H7 (cell line): ENCODE results near the gene CASZ1. TPM values are rescaled to one million over a fixed set of nuclear protein-coding genes. Genes with fewer than 3 reads are reported as not detected.
A peak's percentile ranks its signal among the peaks of the same experiment; 100 is the strongest.

Source experiments
- DNase-seq: peaks from one replicate; pipeline ENCODE4 v3.0.0; 2012
- H3K27me3 ChIP-seq: 2 replicates; pipeline ENCODE4 v1.6.0; 2011; ENCODE audit warnings: mild to moderate bottlenecking, low read length; ENCODE audit not compliant: control insufficient read depth, insufficient read depth
- H3K36me3 ChIP-seq: replicated peaks from 2 replicates; pipeline ENCODE4 v1.5.1; 2011; ENCODE audit warnings: low read length; ENCODE audit not compliant: control insufficient read depth, insufficient read depth
- H3K4me3 ChIP-seq: 2 replicates; pipeline ENCODE4 v1.5.1; 2011; ENCODE audit warnings: low read depth, mild to moderate bottlenecking, control low read depth, low read length, moderate library complexity; ENCODE audit not compliant: insufficient read depth
- total RNA-seq: library from RNA; depleted of rRNA; stranded (reverse); fragments of >200 nt; shearing (Covaris generic); gene quantifications from 2 replicates; pipeline ENCODE4 v1.2.3, GENCODE V29; 2014

The CASZ1 gene
- total RNA-seq, 1 experiment from 2014 or later = 5.0 TPM

DNA sequence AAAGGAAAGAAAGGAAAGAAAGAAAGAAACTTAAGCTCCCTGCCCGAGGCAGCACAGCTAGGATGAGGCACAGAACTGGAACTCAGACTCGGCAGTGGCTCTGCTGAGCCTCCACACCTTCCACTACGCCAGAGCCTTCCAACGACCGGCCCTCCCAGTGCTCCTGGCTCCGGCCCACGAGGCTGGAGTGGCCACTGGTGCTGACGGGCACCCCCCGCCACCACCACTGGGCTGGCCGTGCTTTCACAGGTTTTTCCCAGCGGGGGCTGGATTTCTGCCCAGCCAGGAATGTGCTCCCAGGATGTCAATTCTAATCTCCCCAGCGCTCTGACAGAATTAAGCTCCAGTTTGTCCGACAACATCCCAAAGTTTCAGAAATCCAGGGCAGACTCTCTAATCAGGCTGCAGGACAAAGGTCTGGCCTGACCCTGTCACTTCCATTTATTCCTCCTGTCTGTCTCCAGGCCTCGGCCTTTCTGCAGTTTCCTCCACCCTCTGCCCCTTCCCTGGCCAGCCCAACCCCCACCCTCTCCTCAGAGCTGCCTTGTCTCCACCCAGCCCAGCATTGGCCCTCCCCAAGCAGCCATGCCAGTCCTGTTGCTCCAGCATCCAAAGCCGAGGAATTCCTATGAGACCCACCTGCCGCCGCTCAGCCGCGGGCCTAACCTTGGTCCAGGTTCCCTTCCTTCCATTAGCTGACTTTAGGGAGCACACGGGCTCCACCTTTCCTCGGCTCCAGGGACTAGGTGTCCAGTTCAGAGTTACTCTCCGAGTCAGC, 81.9 kb downstream of the CASZ1 start:
- Histone ChIP-seq H3K36me3 (no peaks in the 10 kb centered on the region), H3K4me3 (no peak overlapping the region), H3K27me3 (peaks cover 5% of the 10 kb centered on the region; the same call in 1 of the 2 replicates)
- peak; percentile 84 for DNase-seq

DNA sequence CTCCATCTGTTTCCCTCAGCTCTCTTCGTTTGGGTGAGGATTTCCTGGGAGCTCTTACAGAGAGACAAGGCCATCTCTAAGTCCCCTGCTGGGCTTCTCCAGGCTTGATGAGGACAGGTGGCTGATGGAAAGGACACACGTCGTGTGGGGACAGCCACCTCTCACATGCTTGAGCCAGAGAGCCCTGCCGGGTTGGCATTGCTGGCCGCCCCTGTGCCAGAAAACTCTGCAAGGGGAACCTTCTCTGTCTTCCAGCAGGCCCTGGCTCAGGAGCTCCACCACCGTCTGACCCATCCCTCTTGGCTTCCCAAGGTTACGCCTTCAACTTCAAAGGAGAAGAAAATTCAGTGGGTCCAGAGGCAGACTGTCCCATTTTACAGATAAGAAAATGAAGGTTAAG, 82.8 kb downstream of the CASZ1 start:
- Histone ChIP-seq H3K4me3 (no peak overlapping the region), H3K36me3 (no peaks in the 10 kb centered on the region), H3K27me3 (peaks cover 6% of the 10 kb centered on the region; the same call in 1 of the 2 replicates)
- no peak for DNase-seq

- no peak overlapping the region for H3K4me3 ChIP-seq
Observed at GRCh38 chr1:10712568-10713362, 83.7 kb downstream of the CASZ1 start.

GRCh38 chr1:10710489-10710888, 86.0 kb downstream of the CASZ1 start:
- DNase-seq = no peak
- H3K4me3 ChIP-seq = no peak overlapping the region
- H3K27me3 ChIP-seq = peaks cover 7% of the 10 kb centered on the region; the same call in 1 of the 2 replicates
- H3K36me3 ChIP-seq = no peaks in the 10 kb centered on the region

More at GRCh38 chr1:10712568-10713362, 83.7 kb downstream of the CASZ1 start:
- peak; percentile 78 for DNase-seq
- Histone ChIP-seq H3K36me3 (no peaks in the 10 kb centered on the region), H3K27me3 (peaks cover 6% of the 10 kb centered on the region; the same call in 1 of the 2 replicates)

- no peak overlapping the region for H3K4me3 ChIP-seq
Observed at GRCh38 chr1:10709646-10710045, 86.8 kb downstream of the CASZ1 start.

GRCh38 chr1:10709165-10709564, 87.3 kb downstream of the CASZ1 start:
- peak; percentile 80 for DNase-seq
- Histone ChIP-seq H3K4me3 (peak overlapping the region; percentile 16; the same call in 1 of the 2 replicates), H3K27me3 (peaks cover 14% of the 10 kb centered on the region), H3K36me3 (no peaks in the 10 kb centered on the region)

More at GRCh38 chr1:10709646-10710045, 86.8 kb downstream of the CASZ1 start:
- Histone ChIP-seq H3K27me3 (peaks cover 12% of the 10 kb centered on the region), H3K36me3 (no peaks in the 10 kb centered on the region)
- no peak for DNase-seq

GRCh38 chr1:10708757-10709156, 87.7 kb downstream of the CASZ1 start:
- peak overlapping the region; percentile 16; the same call in 1 of the 2 replicates for H3K4me3 ChIP-seq
- peaks cover 17% of the 10 kb centered on the region for H3K27me3 ChIP-seq
- no peaks in the 10 kb centered on the region for H3K36me3 ChIP-seq

GRCh38 chr1:10707208-10707607, 89.2 kb downstream of the CASZ1 start:
- no peak overlapping the region for H3K4me3 ChIP-seq
- DNase-seq = no peak
- peaks cover 18% of the 10 kb centered on the region for H3K27me3 ChIP-seq
- no peaks in the 10 kb centered on the region for H3K36me3 ChIP-seq

More at GRCh38 chr1:10708757-10709156, 87.7 kb downstream of the CASZ1 start:
- DNase-seq = peak; percentile 83

DNA sequence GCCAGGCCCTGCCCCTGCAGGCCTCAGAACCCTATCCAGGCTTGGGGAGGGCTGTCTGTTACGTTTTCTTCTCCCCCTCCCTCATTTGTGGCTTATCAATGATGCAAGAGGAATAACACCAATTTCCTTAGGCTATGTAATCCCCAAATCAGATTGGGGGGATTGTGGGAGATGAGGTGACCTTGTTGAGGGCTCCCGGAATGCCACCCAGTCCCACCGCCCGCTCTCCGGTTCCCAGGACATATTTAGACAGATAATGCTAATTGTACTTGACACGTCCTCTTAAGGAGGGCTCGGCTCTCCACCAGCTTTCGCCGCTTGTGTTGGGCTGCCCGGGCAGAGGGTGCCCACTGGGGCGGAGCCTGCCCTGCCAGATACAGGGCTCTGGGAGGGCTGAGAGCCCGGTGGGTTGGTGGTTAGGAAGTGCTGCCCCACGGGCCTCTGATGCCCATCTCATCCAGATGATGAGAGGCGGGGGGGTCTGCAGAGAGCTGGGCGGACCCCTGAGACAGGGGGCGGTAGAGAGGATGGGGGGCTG, 90.0 kb downstream of the CASZ1 start:
- no peaks in the 10 kb centered on the region for H3K36me3 ChIP-seq
- H3K27me3 ChIP-seq = peaks cover 18% of the 10 kb centered on the region
- DNase-seq = no peak
- H3K4me3 ChIP-seq = no peak overlapping the region

- H3K4me3 ChIP-seq = no peak overlapping the region
- DNase-seq = no peak
- H3K27me3 ChIP-seq = peaks cover 18% of the 10 kb centered on the region
- H3K36me3 ChIP-seq = no peaks in the 10 kb centered on the region
Observed at GRCh38 chr1:10705953-10706352, 90.5 kb downstream of the CASZ1 start.

DNA sequence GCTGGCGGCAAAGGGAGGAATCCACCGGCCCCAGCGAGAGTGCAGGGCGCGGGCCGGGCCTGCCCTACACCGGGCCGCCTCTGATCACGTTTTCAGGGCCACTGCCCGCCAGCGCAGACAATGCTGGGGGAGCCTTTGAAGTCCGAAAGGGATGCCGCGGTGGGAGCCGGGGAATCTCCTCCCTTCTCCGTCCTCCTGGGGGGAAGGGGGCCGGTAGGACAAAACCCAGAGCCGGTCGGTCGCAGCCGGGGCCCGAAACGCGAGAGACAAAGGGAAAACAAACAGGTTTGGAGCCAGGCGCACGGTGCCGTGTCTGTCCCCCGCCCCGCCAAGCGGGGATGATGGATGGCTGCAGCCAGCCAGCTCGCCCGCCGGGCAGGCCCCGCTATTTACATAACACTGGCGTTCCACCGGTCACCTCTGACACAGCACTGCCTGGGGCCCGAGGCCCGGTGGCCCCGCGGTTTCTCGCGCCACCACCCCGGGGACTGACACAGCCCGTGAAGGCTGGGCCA, 92.0 kb downstream of the CASZ1 start:
- no peaks in the 10 kb centered on the region for H3K36me3 ChIP-seq
- H3K27me3 ChIP-seq = peaks cover 12% of the 10 kb centered on the region
- DNase-seq = peak; percentile 94
- peak overlapping the region; percentile 33 for H3K4me3 ChIP-seq

- no peaks in the 10 kb centered on the region for H3K36me3 ChIP-seq
- DNase-seq = no peak
- H3K27me3 ChIP-seq = peaks cover 12% of the 10 kb centered on the region
- no peak overlapping the region for H3K4me3 ChIP-seq
Observed at GRCh38 chr1:10703702-10704101, 92.7 kb downstream of the CASZ1 start.

DNA sequence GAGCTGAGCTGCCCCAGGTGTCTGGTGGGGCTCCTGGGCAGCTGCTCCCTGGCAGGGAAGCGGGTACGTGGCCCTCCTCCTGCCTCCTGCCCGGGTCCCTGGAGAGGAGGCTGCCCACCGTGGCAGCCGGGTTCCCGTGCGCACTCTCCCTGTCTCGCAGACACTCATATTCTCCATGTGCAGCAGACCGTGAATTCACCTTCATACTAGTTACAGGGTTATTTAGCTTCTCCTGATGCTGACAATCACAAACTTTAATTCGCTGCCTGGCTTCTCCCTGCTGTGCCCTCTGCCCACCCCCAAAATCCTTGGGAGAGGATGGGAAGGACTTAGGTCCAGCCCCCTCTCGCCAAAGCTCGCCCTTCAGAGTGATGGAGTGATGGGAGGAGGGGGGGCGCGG, 95.3 kb downstream of the CASZ1 start:
- Histone ChIP-seq H3K36me3 (no peaks in the 10 kb centered on the region), H3K27me3 (peaks cover 17% of the 10 kb centered on the region), H3K4me3 (no peak overlapping the region)
- DNase-seq = no peak

DNA sequence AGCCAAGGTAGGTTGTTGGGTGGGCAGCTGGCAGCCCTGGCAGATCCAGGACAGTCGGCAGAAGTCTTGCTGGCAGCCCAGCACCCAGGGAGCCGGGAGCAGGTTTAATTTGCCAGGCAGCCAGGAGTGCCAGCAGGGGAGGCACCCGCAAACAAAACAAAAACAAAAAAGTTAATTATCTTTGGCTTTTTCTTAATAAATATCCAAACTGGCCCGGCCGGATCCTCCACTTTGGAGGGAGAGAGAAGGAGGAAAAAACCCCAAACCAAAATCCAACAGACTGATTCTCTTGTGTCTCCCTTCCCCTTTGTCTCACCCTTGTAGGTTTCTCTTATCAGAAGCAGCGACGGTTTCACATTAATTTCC, 97.0 kb downstream of the CASZ1 start:
- Histone ChIP-seq H3K27me3 (peaks cover 16% of the 10 kb centered on the region), H3K36me3 (no peaks in the 10 kb centered on the region), H3K4me3 (no peak overlapping the region)
- no peak for DNase-seq
